GM10248 (cell line): Measurements from ENCODE around the gene PPFIA3.

Experiments used
- CTCF ChIA-PET: fragments of 300-600 bp; sonication (Branson Sonifier 250); formaldehyde crosslinking; extraction: SDS; loops from one replicate; lab custom pipeline; 2021; ENCODE audit warnings: antibody characterized with exemption; lab: Yijun Ruan, JAX
- POLR2A ChIA-PET: fragments of 350-650 bp; sonication (Branson Sonifier 250); formaldehyde crosslinking; extraction: SDS; loops from one replicate; lab custom pipeline; 2020; ENCODE audit warnings: antibody characterized with exemption; lab: Yijun Ruan, JAX
- DNase-seq: peaks from one replicate; pipeline ENCODE4 v3.0.0; 2012; ENCODE audit errors: extremely low spot score
- TF ChIP-seq, protein P1 (sequence below): IDR thresholded peaks from 2 replicates; pipeline ENCODE4 v1.5.1; 2012; ENCODE audit warnings: mild to moderate bottlenecking, low read depth; ENCODE audit errors: extremely low read depth, missing control alignments, control extremely low read depth

The PPFIA3 gene

DNA sequence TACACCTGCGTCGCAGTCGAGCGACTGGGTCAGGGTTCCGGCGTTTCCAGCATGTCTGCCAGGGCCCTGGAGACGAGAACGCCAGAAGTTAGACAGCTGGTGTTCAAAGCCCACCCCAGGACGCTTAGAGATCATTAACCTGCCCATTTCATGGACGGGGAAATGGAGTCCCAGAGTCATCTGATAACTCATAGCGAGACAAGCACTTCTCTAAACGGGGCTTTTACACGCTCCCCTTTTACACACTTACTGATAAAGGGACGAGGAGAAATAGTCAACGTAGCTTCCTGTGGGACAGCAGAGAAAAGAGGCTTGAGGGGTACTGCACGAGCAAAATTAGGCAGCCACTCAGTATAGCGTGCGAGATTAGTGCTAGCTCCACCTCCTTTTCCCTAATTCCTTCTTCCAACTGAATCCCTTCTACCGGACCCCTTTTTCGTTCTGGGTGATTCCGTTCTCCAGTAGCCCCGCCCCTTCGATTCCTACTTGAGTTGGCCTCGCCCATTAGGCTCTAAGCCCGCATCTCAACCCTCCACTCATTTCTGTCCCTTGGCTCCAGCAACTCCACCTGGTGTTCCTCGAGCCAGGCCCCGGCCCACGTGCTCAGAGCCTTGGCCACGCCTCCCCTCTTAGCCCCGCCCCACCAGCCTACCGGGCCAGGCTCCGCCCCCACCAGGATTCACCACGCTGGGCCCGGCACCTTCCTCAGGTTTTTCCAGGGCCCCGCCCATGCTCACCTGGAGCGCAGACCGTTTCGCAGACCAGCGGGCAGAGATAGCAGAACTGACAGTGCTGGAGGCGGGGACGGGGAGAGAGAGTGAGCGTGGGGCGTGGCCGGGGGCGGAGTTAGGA, 32.1 kb downstream of the PPFIA3 start:
- TF ChIP-seq, protein P1, sequence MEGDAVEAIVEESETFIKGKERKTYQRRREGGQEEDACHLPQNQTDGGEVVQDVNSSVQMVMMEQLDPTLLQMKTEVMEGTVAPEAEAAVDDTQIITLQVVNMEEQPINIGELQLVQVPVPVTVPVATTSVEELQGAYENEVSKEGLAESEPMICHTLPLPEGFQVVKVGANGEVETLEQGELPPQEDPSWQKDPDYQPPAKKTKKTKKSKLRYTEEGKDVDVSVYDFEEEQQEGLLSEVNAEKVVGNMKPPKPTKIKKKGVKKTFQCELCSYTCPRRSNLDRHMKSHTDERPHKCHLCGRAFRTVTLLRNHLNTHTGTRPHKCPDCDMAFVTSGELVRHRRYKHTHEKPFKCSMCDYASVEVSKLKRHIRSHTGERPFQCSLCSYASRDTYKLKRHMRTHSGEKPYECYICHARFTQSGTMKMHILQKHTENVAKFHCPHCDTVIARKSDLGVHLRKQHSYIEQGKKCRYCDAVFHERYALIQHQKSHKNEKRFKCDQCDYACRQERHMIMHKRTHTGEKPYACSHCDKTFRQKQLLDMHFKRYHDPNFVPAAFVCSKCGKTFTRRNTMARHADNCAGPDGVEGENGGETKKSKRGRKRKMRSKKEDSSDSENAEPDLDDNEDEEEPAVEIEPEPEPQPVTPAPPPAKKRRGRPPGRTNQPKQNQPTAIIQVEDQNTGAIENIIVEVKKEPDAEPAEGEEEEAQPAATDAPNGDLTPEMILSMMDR: no peak
- ChIA-PET POLR2A (no interaction called here), CTCF (interaction anchor here (0.7 to 1.4 kb wide), 4 partner anchors 38 to 57 kb away, joined by 3 to 5 read pairs (median 4); partner anchors contain the start of gene LIN7B)
- no peak for DNase-seq

DNA sequence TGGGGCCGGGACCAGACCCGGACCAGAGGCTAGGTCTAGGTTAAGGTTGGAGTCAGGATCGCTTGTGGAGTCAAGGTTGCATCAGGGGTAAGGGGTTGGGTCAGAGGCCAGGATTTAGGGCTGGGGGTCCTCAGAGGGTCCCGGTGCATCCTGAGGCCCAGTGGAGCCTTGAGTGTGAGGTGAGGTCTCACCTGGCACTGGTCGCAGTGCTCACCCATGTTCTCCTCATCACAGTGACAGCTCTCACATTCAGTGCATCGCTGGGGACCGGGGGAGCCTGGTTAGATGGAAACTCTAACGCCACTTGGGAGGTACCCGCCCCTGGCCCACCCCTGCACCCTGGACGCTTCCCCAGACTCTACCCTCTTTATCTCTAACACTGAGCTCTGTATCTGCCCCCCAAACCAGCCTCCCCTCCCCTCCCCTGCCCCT, 32.8 kb downstream of the PPFIA3 start:
- ChIA-PET POLR2A (interaction anchor here (0.7 kb wide), 1 partner anchor 276 kb away, joined by 3 read pairs; no protein-coding TSS in a partner anchor), CTCF (interaction anchor here (1.3 kb wide), 1 partner anchor 54 kb away, joined by 5 read pairs; no protein-coding TSS in a partner anchor)
- TF ChIP-seq, protein P1: no peak
- DNase-seq: no peak

DNA sequence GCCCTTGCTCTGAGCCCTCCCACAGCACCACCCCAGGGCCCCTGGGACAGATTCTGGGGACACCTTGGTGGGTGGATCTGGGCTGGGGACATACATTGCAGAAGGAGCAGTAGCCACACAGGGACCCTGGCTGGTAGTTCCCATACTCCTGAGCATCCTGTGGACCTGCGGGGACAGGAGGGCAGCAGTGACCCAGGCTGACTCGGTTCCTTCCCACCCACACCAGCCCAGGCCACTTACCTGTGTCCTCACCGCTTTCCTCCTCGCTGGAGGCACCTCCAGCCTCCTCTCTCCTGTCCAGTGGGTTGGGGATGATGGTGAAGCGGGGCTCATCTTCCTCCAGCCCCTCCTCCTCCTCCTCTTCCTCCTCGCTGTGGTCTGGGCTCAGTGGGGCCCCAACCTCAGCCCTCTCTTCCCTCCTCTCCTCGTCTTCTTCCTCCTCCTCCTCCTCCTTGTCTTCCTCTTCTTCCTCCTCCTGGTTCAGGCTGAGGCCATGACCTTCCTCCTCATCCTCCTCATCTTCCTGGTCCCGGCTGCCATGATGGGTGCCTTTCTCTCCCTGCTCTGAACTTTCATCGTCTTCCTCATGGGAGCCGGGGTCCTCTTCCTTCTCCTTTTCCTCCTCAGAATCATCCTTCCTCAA, 33.9 kb downstream of the PPFIA3 start:
- DNase-seq: no peak
- POLR2A ChIA-PET: no interaction called here
- TF ChIP-seq, protein P1: no peak
- CTCF ChIA-PET: no interaction called here

DNA sequence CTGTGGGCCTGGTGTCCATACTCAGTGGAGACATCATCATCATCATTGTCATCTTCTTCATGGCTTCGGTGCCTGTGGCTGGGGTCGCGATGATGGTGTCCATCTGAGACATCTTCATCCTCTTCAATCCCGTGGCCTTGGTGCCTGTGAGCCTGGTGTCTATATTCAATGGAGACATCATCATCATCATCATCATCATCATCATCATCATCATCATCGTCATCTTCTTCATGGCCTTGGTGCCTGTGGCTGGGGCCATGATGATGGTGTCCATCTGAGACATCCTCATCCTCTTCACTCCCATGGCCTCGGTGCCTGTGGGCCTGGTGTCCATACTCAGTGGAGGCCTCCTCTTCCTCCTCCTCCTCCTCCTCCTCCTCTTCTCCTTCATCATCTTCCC, 34.9 kb downstream of the PPFIA3 start:
- CTCF ChIA-PET: no interaction called here
- DNase-seq: no peak
- TF ChIP-seq, protein P1: no peak
- POLR2A ChIA-PET: no interaction called here

DNA sequence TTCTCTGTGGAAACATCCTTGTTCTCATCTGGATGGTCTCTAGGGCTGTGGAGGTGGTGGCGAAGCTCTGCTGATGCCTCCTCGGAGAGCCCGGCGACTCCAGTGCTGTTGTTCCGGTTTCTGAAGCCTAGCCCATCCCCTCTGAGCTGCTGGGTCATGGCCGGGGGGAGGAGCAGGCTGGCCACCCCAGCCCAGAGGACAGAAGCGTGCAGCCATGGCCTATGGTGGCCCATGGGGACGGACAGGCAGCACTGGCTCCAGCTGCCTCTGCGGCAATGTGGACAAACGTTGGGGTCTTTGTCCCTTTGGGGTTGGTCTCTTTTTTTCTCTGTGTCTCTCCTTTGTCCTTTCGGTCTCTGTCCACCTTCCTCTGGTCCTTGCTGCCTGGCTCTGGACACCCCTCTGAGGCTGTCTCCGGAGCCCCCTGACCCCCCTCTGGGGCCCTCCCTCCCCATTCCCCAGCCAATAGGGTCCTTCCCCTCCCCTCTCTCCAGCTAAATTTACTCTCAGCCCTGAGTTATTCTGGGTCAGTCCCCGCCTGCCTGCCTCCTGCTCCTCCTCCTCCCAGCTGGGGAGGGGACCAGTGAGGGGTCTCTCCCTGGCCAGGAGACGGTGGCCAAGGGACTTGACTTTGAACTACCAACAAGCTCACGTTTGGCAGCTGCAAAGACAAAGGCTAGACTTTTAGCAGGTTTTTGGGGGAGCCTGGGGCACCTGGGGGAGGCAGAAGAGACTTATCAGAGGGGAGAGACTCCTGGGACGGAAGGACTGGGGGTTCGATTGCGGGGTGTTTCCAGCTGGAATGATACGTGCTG, 35.9 kb downstream of the PPFIA3 start, which contains the start of gene HRC:
TSS of gene HRC (minus strand) at position 392 of the 815 bp plus-strand sequence. CDS start at position 233, 159 bp downstream.
- DNase-seq: no peak
- TF ChIP-seq, protein P1: no peak
- ChIA-PET POLR2A (interaction anchor here (0.6 kb wide), 1 partner anchor 370 kb away, joined by 9 read pairs; no protein-coding TSS in a partner anchor), CTCF (interaction anchor here (1.1 to 1.4 kb wide), 3 partner anchors 58 to 442 kb away, joined by 3 to 4 read pairs (median 3); no protein-coding TSS in a partner anchor)
